Hepatocyte (in vitro differentiated cells): ENCODE results near the gene FRMPD4. TPM values are rescaled to one million over a fixed set of nuclear protein-coding genes. Genes with fewer than 3 reads are reported as not detected.

Experiments used
- DNase-seq: peaks from one replicate; pipeline ENCODE4 v3.0.0-alpha.2; 2016; ENCODE audit warnings: low spot score
- H2AFZ ChIP-seq: fragments of 200-600 bp; sonication (generic); 2 replicates; pipeline ENCODE4 v1.6.0; 2016; ENCODE audit warnings: antibody characterized with exemption, mild to moderate bottlenecking
- H3K27ac ChIP-seq: fragments of 200-600 bp; sonication (generic); 2 replicates; pipeline ENCODE4 v1.5.1; 2016; ENCODE audit warnings: mild to moderate bottlenecking
- H3K27me3 ChIP-seq: fragments of 200-600 bp; sonication (generic); 2 replicates; pipeline ENCODE4 v1.6.1; 2016
- H3K36me3 ChIP-seq: fragments of 200-600 bp; sonication (generic); replicated peaks from 2 replicates; pipeline ENCODE4 v1.5.1; 2016; ENCODE audit warnings: low read depth; ENCODE audit not compliant: insufficient read depth
- H3K4me1 ChIP-seq: fragments of 200-600 bp; sonication (generic); 2 replicates; pipeline ENCODE4 v1.5.1; 2016; ENCODE audit warnings: mild to moderate bottlenecking, moderate library complexity; ENCODE audit not compliant: insufficient read depth
- H3K4me2 ChIP-seq: fragments of 200-600 bp; sonication (generic); 2 replicates; pipeline ENCODE4 v1.6.0; 2016
- H3K4me3 ChIP-seq: fragments of 200-600 bp; sonication (generic); 2 replicates; pipeline ENCODE4 v1.5.1; 2016; ENCODE audit warnings: mild to moderate bottlenecking
- H3K79me2 ChIP-seq: fragments of 200-600 bp; sonication (generic); 2 replicates; pipeline ENCODE4 v1.6.0; 2017; ENCODE audit warnings: mild to moderate bottlenecking
- H3K9me2 ChIP-seq: fragments of 200-600 bp; sonication (generic); replicated peaks from 2 replicates; pipeline ENCODE4 v1.6.0; 2017; ENCODE audit warnings: mild to moderate bottlenecking; ENCODE audit not compliant: insufficient read depth
- H3K9me3 ChIP-seq: fragments of 200-600 bp; sonication (generic); 2 replicates; pipeline ENCODE4 v1.5.1; 2016; ENCODE audit warnings: low read depth, mild to moderate bottlenecking
- H4K20me1 ChIP-seq: fragments of 200-600 bp; sonication (generic); 2 replicates; pipeline ENCODE4 v1.6.0; 2016; ENCODE audit warnings: mild to moderate bottlenecking; ENCODE audit not compliant: insufficient read depth, poor library complexity, severe bottlenecking
- CTCF ChIP-seq: fragments of 200-600 bp; sonication (generic); IDR thresholded peaks from 2 replicates; pipeline ENCODE4 v1.5.1; 2016; ENCODE audit warnings: antibody characterized with exemption, mild to moderate bottlenecking; ENCODE audit not compliant: poor library complexity
- EZH2 ChIP-seq: fragments of 200-600 bp; sonication (generic); IDR thresholded peaks from 2 replicates; pipeline ENCODE4 v1.6.1; 2016; ENCODE audit warnings: antibody characterized with exemption, mild to moderate bottlenecking, borderline replicate concordance
- EZH2phosphoT487 ChIP-seq: fragments of 200-600 bp; sonication (generic); IDR thresholded peaks from one replicate; pipeline ENCODE4 v1.6.1; 2018; ENCODE audit warnings: antibody characterized with exemption, mild to moderate bottlenecking, low read depth, moderate library complexity; ENCODE audit not compliant: unreplicated experiment, severe bottlenecking
- WGBS: methylation state at CpG from one replicate; pipeline ENCODE4 v1.1.6; 2016; ENCODE audit warnings: low lambda C conversion rate; ENCODE audit errors: missing lambda C conversion rate; 5-methylcytosine and 5-hydroxymethylcytosine counted together
- polyA plus RNA-seq: library from polyadenylated mRNA; unstranded; fragments of >200 nt; fragmentation: Nextera tagmentation; extraction: Ambion mirVana; gene quantifications from 2 replicates; pipeline ENCODE4 v1.2.1, GENCODE V29; 2016
- total RNA-seq: library from RNA; depleted of rRNA; stranded (reverse); fragments of >200 nt; gene quantifications from 2 replicates; pipeline ENCODE4 v1.2.3, GENCODE V29; 2014

Gene FRMPD4
- total and polyA plus RNA-seq, 2 experiments from 2014 or later, result 0.23 TPM; not detected in 1

- 59% methylated on average over 2 of the region's 2 CpGs for WGBS
- Histone ChIP-seq H2AFZ (no peak overlapping the region), H3K9me3 (no peaks in the 10 kb centered on the region), H4K20me1 (no peaks in the 10 kb centered on the region), H3K79me2 (no peaks in the 10 kb centered on the region), H3K4me2 (no peak overlapping the region), H3K9me2 (no peaks in the 10 kb centered on the region), H3K36me3 (no peaks in the 10 kb centered on the region), H3K27ac (no peak overlapping the region), H3K4me1 (no peaks in the 10 kb centered on the region), H3K27me3 (peaks cover 13% of the 10 kb centered on the region), H3K4me3 (no peak overlapping the region)
- TF ChIP-seq EZH2 (no peak), CTCF (no peak), EZH2phosphoT487 (no peak)
- no peak for DNase-seq
Observed at GRCh38 chrX:12145402-12145801, 7.1 kb downstream of the FRMPD4 start.

GRCh38 chrX:12149670-12150407 lies 11.6 kb downstream of the FRMPD4 start:
- H3K9me2 ChIP-seq, result no peaks in the 10 kb centered on the region
- no peaks in the 10 kb centered on the region for H3K79me2 ChIP-seq
- no peak overlapping the region for H2AFZ ChIP-seq
- no peaks in the 10 kb centered on the region for H3K36me3 ChIP-seq
- no peak for DNase-seq
- no peaks in the 10 kb centered on the region for H3K27me3 ChIP-seq
- H3K4me1 ChIP-seq, result no peaks in the 10 kb centered on the region
- no peak for TF ChIP-seq EZH2phosphoT487
- no peak for TF ChIP-seq EZH2
- TF ChIP-seq CTCF, result no peak
- H3K9me3 ChIP-seq, result no peaks in the 10 kb centered on the region
- no peak overlapping the region for H3K4me2 ChIP-seq
- H3K27ac ChIP-seq, result no peak overlapping the region
- H3K4me3 ChIP-seq, result no peak overlapping the region
- H4K20me1 ChIP-seq, result no peaks in the 10 kb centered on the region
- 66% methylated on average over 4 of the region's 4 CpGs for WGBS

GRCh38 chrX:12153317-12153716 lies 15.0 kb downstream of the FRMPD4 start:
- no peaks in the 10 kb centered on the region for H3K36me3 ChIP-seq
- H3K9me3 ChIP-seq, result no peaks in the 10 kb centered on the region
- H2AFZ ChIP-seq, result no peak overlapping the region
- DNase-seq, result no peak
- H3K27ac ChIP-seq, result no peak overlapping the region
- no peaks in the 10 kb centered on the region for H3K27me3 ChIP-seq
- H4K20me1 ChIP-seq, result no peaks in the 10 kb centered on the region
- no peaks in the 10 kb centered on the region for H3K9me2 ChIP-seq
- no peak overlapping the region for H3K4me3 ChIP-seq
- H3K4me2 ChIP-seq, result no peak overlapping the region
- H3K4me1 ChIP-seq, result no peaks in the 10 kb centered on the region
- TF ChIP-seq EZH2 (no peak), CTCF (no peak), EZH2phosphoT487 (no peak)
- 65% methylated on average over 4 of the region's 4 CpGs for WGBS
- no peaks in the 10 kb centered on the region for H3K79me2 ChIP-seq

GRCh38 chrX:12153741-12154140 lies 15.5 kb downstream of the FRMPD4 start:
- no peaks in the 10 kb centered on the region for H3K79me2 ChIP-seq
- no peak overlapping the region for H3K4me3 ChIP-seq
- H3K36me3 ChIP-seq, result no peaks in the 10 kb centered on the region
- no peaks in the 10 kb centered on the region for H3K4me1 ChIP-seq
- no peak overlapping the region for H3K27ac ChIP-seq
- H3K27me3 ChIP-seq, result no peaks in the 10 kb centered on the region
- no peak for DNase-seq
- H2AFZ ChIP-seq, result no peak overlapping the region
- no peaks in the 10 kb centered on the region for H4K20me1 ChIP-seq
- H3K4me2 ChIP-seq, result no peak overlapping the region
- H3K9me3 ChIP-seq, result no peaks in the 10 kb centered on the region
- 39% methylated on average over 1 of the region's 1 CpG for WGBS
- TF ChIP-seq EZH2, result no peak
- no peak for TF ChIP-seq CTCF
- no peak for TF ChIP-seq EZH2phosphoT487
- no peaks in the 10 kb centered on the region for H3K9me2 ChIP-seq
